ENCODE measurements around the gene POU3F2.

The POU3F2 gene

DNA sequence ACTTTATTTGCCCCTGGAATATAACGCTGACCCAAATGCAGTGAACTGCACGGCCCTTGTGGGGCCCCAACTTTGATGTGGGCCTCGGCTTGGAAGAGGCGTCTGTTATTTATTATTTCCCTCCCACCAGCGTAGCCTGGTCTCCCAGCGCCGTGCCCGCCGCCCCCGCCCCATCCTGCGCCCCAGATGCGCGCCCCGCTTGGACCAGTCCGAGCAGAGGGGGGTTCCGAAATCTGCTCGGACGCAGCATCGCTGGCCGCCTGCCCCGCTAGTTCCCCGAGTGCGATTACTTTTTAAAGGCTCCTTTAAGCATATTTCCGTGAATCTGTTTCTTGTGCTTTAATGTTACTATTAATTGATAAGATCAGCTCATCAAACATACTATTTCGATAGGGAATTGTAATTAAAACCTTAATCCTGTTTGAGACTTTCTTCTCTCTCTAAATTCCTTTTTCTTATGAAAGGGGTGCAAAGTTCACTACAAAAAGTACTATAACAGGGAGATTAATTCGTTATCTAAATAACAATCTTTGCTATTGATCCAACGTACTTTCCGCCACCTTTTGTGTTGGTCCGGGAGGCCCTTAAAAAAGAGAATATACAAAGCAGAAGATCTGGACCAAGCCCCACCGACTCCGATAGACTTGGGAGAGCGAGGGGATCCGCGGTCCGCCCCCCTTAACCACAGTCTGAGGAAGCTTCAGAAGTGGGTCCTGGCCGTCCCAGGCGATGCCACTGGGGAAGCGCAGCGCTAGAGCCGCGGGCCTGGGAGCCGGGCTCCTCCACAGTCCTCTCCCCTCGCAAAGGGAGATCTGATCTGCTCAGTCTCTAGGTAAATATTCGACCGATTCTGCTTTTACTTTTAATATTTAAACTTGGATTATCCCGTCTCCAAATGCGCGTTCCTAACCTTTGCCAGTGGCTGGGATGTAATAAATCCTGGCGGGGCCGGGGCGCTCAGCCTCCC, 10.2 kb downstream of the POU3F2 start:
- no peak for DNase-seq

DNA sequence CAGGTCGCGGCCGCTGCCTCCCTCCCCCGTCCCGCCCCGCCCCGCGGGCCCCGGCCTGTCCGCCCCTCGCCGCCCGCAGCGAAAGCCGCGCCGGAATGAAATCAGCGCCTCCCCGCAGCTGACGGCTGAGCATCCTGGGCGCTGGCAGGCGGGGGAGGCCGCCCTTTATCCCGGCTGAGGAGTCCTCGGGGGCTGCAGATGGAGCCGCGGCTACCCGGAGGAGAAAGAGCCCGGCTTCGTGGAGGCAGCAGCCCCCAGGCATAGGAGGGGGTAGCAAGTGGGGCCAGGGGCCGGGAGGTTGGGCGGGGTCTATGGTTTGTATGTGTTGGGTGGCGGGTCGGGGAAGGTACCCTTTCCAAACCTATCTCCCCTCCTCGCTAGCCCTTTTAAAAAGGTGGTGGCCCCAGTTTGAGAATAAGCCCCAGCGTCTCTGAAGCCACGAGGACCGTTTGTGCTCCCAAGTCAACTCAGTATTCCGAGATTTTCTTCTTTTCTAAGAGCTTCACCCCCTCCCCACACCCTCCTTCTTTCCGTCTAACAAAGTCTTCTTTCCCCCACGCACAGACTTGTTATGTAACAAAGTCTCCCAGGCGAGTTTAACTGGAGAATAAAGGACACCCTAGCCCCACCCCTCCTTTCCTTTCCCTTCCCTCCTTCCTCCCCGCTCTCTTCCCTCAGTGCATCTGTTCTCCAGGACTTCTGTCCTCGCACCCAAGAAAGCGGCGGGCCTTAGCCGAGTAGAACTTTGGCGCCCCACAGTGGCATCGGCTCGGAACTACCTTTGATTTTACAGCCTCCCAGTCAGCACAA, 11.0 kb downstream of the POU3F2 start:
- peak; percentile 82 for DNase-seq

- DNase-seq: no peak
These were observed 11.6 kb downstream of the POU3F2 start for GRCh38 chr6:98846021-98846380.

- DNase-seq: no peak
These were observed 13.0 kb downstream of the POU3F2 start for GRCh38 chr6:98847416-98847778.

- DNase-seq: no peak
These were observed 13.6 kb downstream of the POU3F2 start for GRCh38 chr6:98847779-98848538.

GRCh38 chr6:98848539-98849242, 14.3 kb downstream of the POU3F2 start:
- no peak for DNase-seq

DNA sequence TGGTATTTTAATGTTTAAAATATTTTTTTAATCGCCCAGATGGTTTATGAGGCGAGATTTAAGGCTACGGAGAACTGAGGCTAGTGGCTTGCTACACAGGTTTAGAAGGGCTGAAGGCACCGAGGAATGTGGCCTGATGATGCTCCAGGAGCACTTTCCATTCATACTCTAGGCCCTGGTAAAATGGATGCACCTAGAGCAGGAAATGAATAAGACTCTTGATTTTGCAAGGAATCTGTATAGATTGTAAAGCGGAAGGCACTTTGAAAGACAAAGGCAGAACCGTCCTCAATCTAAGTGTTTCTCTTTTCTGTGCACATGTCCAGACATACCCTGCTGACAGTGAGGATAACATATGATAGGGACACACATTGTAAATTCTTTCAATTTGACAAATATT, 30.1 kb downstream of the POU3F2 start:
- no peak for DNase-seq

GRCh38 chr6:98871057-98871456, 36.7 kb downstream of the POU3F2 start:
- DNase-seq: no peak

- DNase-seq: no peak
These were observed 37.4 kb downstream of the POU3F2 start for GRCh38 chr6:98871821-98872220.

DNA sequence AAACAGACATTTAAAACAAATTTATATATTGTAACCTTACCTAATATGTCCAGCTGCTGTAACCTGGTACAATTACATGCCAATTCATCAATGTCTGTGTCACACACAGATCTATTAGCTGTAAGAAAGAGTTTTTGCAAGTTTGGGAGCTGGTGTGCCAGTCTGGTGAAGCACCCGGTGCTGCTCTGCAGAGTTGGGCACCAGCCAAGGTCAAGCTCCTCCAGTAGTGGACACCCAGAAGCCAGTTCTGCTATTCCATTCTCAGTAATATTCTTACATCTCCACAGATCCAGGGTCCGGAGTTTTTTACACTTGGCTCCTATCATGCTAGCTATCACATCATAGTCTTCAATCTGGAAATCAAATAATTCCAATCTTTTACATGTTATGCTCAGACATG, 41.0 kb downstream of the POU3F2 start:
- no peak for DNase-seq

DNA sequence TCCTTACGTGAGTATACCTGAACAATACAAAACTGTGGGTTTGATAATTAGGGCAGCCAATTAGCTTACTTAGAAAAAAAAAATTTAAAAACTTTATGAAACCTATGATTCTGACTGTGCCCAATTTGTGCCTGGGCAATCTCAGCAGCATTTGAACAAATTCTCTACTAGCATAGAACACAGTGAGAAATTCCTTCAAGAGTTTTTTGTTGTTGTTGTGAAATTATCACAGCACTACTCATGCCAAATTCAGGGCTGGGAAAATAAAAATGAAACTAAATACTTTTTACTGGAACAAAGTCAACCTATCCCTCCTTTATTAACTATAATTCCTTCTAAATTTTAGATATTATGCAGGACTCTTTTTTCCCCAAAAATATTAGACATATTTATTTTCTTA, 42.9 kb downstream of the POU3F2 start:
- DNase-seq: no peak

DNA sequence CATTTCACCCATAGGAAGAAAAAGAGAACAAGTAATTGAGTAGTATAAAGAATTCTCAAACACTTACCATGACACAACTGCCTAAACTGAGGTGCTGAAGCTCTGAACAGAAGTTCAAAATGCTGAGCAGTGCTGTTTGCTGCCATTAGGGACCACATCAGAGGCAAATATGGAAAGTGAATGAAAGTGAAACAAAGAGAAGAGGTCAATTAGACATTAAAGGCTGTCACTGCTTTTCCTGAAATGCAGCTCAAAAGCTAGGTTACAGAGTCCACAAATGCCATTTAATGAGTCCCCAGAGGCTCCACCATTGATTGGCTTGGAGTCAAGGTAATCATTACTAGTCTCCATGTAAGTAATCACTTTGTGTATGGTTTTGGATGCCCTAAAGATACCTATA, 46.1 kb downstream of the POU3F2 start:
- peak; percentile 14 for DNase-seq

DNA sequence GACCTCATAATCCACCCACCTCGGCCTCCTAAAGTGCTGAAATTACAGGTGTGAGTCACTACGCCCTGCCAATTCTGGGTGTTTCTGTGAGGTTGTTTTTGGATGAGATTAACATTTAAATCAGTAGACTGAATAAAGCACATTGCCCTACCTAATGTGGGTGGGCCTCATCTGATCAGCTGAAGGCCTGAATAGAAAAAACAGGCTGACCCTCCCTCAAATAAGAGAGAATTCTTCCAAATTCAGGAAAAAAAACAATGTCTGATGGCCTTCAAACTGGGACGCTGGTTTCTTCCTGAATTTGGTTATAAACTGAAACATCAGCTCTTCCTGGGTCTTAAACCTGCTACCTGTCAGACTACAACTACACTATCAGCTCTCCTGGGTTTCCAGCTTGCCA, 51.0 kb downstream of the POU3F2 start:
- no peak for DNase-seq

GRCh38 chr6:98887650-98888049, 53.3 kb downstream of the POU3F2 start:
- no peak for DNase-seq

Measured in NCI-H774 (cell line).